ENCODE results near the gene ZNF514. TPM values are rescaled to one million over a fixed set of nuclear protein-coding genes. Genes with fewer than 3 reads are reported as not detected.

ZNF514 gene
- total RNA-seq, 1 experiment from 2014 or later = 8.5 TPM

DNA sequence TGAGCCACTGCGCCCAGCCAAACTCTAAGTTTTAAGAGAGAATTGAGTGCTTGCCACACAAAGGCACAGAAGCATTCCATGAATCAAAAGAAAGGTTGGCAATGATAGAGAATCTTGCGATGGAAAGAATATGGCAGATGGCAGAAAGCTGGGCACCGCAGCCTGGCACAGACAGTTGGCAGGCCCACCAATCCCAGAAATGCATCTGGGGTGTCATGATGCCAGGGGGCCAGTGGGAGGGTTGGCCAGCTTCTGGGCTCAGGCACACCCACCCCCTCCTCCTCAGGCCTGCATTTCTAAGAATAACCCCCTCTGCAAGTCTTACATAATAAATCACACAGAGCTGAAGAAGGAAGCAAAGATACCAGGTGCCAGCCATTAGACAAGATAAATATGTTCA lies 25.5 kb upstream of the ZNF514 start:
- no peaks in the 10 kb centered on the region for H3K79me2 ChIP-seq (ENCODE audit: insufficient read depth, low read length)
- CTCF ChIA-PET = no interaction called here
- BruUV-seq (replicated peaks) = no TSS peak

DNA sequence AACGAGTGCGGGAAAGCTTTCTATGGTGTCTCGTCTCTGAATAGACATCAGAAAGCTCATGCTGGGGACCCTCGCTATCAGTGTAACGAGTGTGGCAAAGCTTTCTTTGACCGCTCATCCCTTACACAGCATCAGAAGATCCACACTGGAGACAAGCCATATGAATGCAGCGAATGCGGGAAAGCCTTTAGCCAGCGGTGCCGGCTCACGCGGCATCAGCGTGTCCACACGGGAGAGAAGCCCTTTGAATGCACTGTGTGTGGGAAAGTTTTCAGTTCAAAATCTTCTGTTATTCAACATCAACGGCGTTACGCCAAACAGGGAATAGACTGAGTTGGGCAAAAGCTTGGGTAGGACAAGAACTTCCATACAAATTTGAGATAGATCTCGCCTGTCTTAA lies 22.1 kb upstream of the ZNF514 start:
- H3K9me3 ChIP-seq (ENCODE audit: control insufficient read depth in 1 of 2, insufficient read depth in 1 of 2, low read depth in 1 of 2, low read length in 2 of 2) = no peaks in the 10 kb centered on the region; a peak in 1 of 4 replicates
- H3K27ac ChIP-seq (ENCODE audit: low read depth, low read length) = no peak overlapping the region
- ChIA-PET CTCF (no interaction called here), RAD21 (ENCODE audit: low non-redundant PET in 1 of 2, low total read pairs in 2 of 2, uncharacterized antibody in 2 of 2, unreplicated experiment in 2 of 2) (no interaction called here), POLR2A (no interaction called here)
- H3K4me2 ChIP-seq (ENCODE audit: low read length) = no peak overlapping the region
- DNase-seq (ENCODE audit: low read depth, low spot score) (no peak), ATAC-seq (no peak)
- no peak overlapping the region for H3K4me3 ChIP-seq (replicated peaks in 1 of 2; ENCODE audit: low read depth in 1 of 2, low read length in 2 of 2)
- H3K36me3 ChIP-seq (ENCODE audit: control insufficient read depth in 1 of 2, insufficient read depth in 2 of 2, low read length in 2 of 2) = peaks cover 2 to 17% of the 10 kb centered on the region in 2 experiments; a peak in 2 of 4 replicates
- no peak overlapping the region for H2AFZ ChIP-seq (ENCODE audit: low read depth, low read length, poor library complexity, severe bottlenecking)
- no peaks in the 10 kb centered on the region for H3K4me1 ChIP-seq (ENCODE audit: control insufficient read depth in 1 of 2, insufficient read depth in 2 of 2, low read length in 2 of 2)
- H3K9ac ChIP-seq (ENCODE audit: low read length) = no peak overlapping the region
- intact Hi-C loops (cut with micrococcal nuclease) = no loop called here
- no TSS peak for BruUV-seq (replicated peaks)
- H3K9me2 ChIP-seq (ENCODE audit: insufficient read depth) = no peaks in the 10 kb centered on the region
- H3K79me2 ChIP-seq (ENCODE audit: insufficient read depth, low read length) = no peaks in the 10 kb centered on the region
- no peaks in the 10 kb centered on the region for H4K20me1 ChIP-seq (ENCODE audit: insufficient read depth)
- H3K27me3 ChIP-seq (ENCODE audit: insufficient read depth, low read length) = no peaks in the 10 kb centered on the region
- TF ChIP-seq YY1 (IDR thresholded peaks at IDR 0.05; ENCODE audit: extremely low read depth, insufficient replicate concordance, low read depth, low read length) (no peak), EGR1 (IDR thresholded peaks at IDR 0.05; ENCODE audit: low read depth) (no peak), EZH2 (IDR thresholded peaks at IDR 0.05) (no peak)

More for the DNA sequence above, 25.5 kb upstream of the ZNF514 start:
- Histone ChIP-seq H3K4me3 (replicated peaks in 1 of 2; ENCODE audit: low read depth in 1 of 2, low read length in 2 of 2) (no peak overlapping the region), H3K9me3 (ENCODE audit: control insufficient read depth in 1 of 2, insufficient read depth in 1 of 2, low read depth in 1 of 2, low read length in 2 of 2) (no peaks in the 10 kb centered on the region; a peak in 1 of 4 replicates), H3K4me1 (ENCODE audit: control insufficient read depth in 1 of 2, insufficient read depth in 2 of 2, low read length in 2 of 2) (no peaks in the 10 kb centered on the region), H3K4me2 (ENCODE audit: low read length) (no peak overlapping the region), H3K27ac (ENCODE audit: low read depth, low read length) (no peak overlapping the region), H3K27me3 (ENCODE audit: insufficient read depth, low read length) (no peaks in the 10 kb centered on the region), H2AFZ (ENCODE audit: low read depth, low read length, poor library complexity, severe bottlenecking) (no peak overlapping the region), H3K9ac (ENCODE audit: low read length) (no peak overlapping the region), H3K36me3 (ENCODE audit: control insufficient read depth in 1 of 2, insufficient read depth in 2 of 2, low read length in 2 of 2) (peaks cover 2 to 17% of the 10 kb centered on the region in 2 experiments; a peak in 2 of 4 replicates), H4K20me1 (ENCODE audit: insufficient read depth) (no peaks in the 10 kb centered on the region), H3K9me2 (ENCODE audit: insufficient read depth) (no peaks in the 10 kb centered on the region)
- no peak for ATAC-seq
- intact Hi-C loops (cut with micrococcal nuclease) = no loop called here
- no peak for DNase-seq (ENCODE audit: low read depth, low spot score)
- ChIA-PET POLR2A (no interaction called here), RAD21 (ENCODE audit: low non-redundant PET in 1 of 2, low total read pairs in 2 of 2, uncharacterized antibody in 2 of 2, unreplicated experiment in 2 of 2) (no interaction called here)
- TF ChIP-seq ZNF274 (IDR thresholded peaks at IDR 0.05; ENCODE audit: low read depth, low read length) = no peak
- no peak for TF ChIP-seq FOSL1 (IDR thresholded peaks at IDR 0.05; ENCODE audit: low read depth)
- no peak for TF ChIP-seq ZFX (IDR thresholded peaks at IDR 0.05)
- TF ChIP-seq, protein P1, sequence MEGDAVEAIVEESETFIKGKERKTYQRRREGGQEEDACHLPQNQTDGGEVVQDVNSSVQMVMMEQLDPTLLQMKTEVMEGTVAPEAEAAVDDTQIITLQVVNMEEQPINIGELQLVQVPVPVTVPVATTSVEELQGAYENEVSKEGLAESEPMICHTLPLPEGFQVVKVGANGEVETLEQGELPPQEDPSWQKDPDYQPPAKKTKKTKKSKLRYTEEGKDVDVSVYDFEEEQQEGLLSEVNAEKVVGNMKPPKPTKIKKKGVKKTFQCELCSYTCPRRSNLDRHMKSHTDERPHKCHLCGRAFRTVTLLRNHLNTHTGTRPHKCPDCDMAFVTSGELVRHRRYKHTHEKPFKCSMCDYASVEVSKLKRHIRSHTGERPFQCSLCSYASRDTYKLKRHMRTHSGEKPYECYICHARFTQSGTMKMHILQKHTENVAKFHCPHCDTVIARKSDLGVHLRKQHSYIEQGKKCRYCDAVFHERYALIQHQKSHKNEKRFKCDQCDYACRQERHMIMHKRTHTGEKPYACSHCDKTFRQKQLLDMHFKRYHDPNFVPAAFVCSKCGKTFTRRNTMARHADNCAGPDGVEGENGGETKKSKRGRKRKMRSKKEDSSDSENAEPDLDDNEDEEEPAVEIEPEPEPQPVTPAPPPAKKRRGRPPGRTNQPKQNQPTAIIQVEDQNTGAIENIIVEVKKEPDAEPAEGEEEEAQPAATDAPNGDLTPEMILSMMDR (IDR thresholded peaks at IDR 0.05 in 2 of 3, conservative IDR thresholded peaks at IDR 0.05 in 1 of 3; ENCODE audit: borderline replicate concordance in 1 of 3, insufficient read depth in 1 of 3, low read depth in 2 of 3, low read length in 2 of 3) = no peak
- no peak for TF ChIP-seq EZH2 (IDR thresholded peaks at IDR 0.05)
- no peak for TF ChIP-seq TCF7L2 (IDR thresholded peaks at IDR 0.05; ENCODE audit: borderline replicate concordance, extremely low read depth, insufficient read depth, insufficient read length)
- no peak for TF ChIP-seq MAX (IDR thresholded peaks at IDR 0.05)
- TF ChIP-seq CBX3 (IDR thresholded peaks at IDR 0.05; ENCODE audit: low read depth) = no peak
- TF ChIP-seq SP1 (IDR thresholded peaks at IDR 0.05; ENCODE audit: low read depth) = no peak

All from HCT116 (cell line).